NOMO-1 treated with dmso at 0.1 percent for 144 hours (cell line): ENCODE measurements around the gene PRPF8.
"Not testable (repeated sequence)": the region's sequence is repeated elsewhere in the genome, so short reads cannot be mapped to it uniquely, and the experiment has no call there.

Experiments used
- DNase-seq: peaks from one replicate; lab custom pipeline; 2025; ENCODE audit not compliant: unreplicated experiment; lab: John Stamatoyannopoulos, UW

Gene PRPF8

DNA sequence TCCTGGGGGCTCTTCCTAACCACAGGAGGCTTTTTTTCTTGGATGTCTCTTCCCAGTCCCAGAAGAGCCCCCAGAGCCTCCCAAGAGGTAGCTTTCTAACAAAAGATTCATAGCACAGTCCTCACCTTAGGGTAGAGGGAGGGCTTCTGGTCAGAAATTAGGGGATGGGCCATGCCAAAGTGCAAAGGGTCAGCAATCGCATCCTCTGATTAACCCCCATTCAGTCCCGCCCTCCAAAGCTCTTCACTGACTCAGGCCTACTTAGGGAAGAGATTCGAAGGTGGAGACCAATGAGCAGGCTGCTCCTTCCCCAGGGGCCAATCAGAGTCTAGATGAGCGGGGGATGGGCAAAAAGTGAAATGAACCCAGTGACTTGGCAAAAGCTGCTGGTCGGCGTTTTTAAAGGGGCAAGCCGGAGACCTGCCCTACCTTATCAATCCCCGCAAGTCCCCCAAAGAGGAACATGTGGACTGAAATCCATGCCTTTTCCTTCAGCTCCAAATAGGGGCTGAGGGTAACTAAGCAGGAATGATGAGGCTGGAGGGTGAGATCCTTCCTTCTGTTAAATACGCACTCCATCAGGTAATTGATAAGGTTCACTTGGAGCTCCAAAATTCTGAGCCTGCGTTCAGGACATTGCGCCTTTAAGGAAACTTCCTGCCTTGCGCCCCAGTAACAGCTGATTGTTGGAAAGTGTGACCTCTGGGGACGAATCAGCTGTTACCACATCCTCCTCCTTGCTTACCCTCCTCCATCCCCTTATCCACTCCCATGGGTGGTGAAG lies 32.4 kb upstream of the PRPF8 start:
- peak; percentile 97 for DNase-seq

DNA sequence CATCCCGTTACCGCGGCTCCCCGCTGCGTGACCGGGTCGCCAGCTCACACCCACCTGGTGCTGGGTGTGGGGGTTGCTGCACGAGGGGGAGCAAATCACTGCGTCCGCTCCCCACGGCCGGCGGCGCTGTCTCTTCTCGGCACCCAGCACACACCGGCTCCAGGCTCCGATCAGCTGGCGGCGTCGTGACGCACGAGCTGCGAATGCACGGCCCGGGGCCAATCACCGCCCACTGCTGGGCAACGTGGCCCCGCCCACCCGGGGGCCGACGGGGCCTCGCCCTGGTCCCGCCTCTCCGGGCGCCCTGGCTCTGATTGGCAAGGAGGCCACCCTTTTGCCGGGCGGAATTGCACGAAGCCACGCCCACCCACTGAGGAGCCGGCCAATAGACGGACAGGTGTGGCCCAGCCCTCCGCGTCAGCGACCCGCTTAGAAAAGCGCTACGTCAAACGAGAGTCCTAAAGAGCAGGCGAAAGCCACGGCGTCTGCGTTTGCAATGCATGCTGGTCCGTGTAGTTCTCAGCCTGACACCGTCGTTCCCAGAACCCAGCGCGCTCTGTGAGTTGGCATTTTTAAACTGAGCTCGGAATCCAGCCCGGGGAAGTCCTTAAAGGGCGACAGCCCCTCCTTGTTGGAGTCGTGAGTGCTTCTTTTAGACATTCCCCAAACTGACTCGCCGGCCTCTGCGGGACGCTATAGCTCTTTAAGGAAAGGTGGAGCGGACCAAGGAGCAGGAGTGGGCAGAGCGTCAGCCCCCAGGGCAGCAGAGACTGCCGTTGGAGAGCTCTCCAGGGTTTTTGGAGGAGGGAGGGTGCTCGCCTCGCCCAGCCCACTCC lies 31.6 kb upstream of the PRPF8 start:
- DNase-seq, result peak; percentile 99

DNA sequence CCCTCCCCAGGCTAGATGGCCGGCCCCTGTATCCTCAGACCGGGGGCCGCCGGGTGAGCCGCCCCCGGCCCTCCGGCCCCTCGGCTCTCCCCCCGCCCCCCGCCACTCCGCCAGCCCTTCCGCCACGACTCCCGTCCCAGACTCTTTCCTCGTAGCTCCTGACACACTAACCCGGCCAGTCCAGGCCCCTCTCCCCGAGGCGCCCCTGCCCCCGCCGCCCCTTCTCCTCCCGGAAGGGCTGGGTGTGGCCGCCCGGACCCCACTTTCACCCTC lies 31.1 kb upstream of the PRPF8 start:
- no peak for DNase-seq

DNA sequence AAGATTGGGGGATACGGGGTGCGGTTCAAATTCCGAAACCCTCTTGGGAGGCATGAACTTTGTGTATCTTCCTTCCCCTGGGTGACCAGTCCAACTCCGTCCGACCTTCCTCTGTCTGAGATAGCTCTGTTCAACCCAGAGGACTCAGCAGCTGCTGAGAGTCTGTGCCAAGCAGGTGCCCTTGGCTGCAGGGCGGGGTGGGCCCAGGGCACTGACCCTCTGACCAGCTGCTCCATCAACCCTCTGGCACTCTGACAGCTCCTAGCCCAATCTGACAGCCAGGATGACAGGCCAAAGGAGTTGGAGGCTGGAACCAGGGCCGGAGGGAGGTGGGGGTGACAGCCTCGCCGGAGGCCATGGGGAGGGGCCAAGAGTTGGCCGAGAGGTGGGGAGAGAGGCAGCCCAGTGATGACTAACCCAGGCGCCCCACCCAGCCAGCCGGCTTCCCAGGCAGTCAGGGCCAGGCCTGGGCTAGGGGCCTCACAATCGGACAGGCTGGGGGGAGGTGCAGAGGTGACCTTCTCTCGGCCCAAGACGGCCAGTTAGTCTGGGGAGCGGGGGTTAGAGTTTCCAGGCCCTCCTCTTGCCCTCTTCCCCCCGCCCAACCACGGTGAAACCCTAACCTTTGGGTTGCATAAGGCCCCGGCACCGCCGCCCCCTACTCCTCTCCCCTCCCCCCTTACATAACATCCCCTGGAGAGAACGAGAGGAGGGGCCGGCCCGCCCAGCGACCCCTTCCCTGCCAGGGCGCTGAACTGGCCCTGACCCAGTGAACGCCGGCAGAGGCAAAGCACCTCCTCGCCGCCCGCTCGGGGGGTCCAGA lies 30.5 kb upstream of the PRPF8 start:
- DNase-seq, result peak; percentile 15

DNA sequence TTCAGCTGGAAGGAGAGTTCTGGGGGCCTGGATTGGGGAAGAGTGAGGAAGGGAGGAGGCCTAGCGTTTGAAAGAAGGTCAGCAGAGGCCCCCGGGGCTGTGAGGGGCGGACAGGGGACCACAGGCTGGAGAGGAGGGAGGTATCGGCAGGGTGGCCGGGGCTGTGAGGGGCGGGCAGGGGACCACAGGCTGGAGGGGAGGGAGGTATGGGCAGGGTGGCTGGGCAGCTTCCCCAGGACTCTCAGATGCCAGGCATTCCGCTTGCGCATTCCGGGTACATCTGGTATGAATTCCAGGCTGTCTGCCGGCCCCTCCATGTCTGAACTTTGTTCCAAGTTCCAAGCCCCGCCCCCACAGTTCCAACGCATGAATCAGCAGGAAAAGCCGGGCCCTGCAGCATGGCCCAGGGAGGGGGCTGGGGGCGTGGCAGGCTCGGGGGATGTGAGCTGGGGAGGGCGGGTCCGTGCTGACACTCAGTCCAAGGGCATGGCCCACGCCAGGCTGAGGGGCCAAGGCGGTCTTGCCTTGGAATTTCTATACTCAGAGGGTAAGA lies 29.8 kb upstream of the PRPF8 start:
- no peak for DNase-seq

DNA sequence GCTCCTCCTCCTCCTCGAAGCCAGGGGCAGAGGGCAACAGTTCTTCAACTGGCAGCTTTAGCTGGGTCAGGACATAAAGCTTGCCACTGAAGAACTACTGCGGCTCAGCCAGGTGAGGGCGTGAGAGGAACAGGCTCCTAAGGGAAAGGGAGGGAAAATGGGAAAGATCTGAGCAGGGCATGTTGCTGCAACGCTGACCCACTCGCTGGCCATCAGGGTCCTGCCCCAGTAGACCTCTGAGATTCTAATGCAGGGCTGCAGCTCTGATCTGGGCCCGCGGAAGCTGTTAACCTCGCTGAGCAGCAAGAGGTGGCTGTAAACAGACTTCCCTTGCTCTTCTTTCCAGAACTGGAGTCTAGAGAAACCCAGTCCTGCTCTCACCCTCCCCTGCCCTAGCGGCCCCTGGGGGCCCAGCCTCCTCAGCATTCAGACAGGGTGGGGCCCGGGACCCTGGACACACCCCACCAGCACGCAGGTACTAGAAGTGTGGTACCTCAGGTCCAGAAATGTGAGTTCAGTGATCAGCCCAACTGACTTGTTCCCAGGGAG lies 29.3 kb upstream of the PRPF8 start:
- no peak for DNase-seq

DNA sequence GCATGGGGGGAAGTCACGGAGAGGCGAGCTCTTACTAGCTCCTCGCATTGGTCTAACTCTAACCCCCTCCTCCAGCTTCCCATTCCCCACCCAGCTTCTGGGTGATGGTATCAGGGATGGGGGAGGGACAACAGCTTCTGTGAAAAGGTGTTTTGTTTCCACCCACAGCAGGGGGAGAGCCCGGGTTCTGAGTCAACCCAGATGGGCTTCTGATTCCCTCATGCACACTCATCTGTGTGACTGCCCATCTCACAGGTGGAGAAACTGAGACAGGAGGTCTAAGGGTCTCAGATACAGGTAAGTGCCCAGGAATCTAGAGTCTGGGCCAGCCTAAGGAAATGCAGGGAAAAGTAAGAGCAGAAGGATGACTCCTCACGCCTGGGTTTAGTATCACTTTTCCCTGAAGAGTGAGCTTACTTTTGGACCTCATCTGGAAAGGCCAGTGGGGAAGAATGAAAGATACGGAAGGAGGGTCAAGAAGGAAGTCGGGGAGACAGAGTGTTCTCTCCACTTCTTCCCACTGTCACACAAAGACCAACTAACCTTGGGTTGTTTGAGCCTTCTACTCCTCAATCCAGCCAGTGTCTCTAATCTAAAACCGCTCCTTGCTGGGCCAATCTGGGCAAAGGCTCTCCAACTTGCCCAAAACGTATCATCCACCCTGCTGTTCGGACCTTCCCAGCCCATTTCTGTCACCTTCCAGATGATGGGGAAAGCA lies 28.7 kb upstream of the PRPF8 start:
- DNase-seq, result no peak

DNA sequence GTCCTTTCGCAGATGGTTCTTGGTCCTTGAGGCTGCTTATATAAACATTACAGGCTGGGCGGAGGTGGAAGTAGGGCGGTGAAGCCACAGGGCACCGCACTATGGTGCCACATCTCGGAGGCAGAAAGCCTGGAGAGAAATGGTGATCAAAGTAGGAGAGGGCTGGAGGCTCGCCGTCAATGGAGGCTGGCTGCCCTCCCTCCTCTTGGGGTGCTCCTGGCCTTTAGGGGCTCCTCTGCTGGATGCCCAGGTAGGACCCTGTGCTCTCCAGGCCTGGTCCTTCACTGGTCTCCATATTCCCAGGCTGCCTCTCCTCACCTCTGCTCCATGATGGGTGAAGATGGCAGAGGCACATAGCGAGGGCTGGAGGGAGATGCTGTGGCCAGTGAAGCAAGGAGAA lies 27.6 kb upstream of the PRPF8 start:
- DNase-seq, result no peak

DNA sequence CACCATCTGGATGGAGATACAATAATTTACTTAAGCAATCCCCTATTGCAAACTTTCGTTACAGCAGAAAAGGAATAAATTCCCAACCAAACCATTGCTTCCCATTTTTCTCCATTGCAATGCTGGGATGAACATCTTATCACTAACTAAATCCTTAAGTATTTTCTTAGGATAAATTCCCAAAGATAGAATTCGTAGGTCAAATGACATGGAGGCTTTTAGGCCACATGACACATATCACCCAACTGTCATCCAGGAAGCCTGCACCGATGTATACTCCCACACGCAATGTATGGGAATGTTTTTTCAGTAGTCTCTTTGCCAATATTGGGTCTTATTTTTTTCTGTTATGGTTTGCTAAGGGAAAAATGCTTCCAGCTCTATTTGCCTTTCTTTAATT lies 27.1 kb upstream of the PRPF8 start:
- DNase-seq, result no peak

DNA sequence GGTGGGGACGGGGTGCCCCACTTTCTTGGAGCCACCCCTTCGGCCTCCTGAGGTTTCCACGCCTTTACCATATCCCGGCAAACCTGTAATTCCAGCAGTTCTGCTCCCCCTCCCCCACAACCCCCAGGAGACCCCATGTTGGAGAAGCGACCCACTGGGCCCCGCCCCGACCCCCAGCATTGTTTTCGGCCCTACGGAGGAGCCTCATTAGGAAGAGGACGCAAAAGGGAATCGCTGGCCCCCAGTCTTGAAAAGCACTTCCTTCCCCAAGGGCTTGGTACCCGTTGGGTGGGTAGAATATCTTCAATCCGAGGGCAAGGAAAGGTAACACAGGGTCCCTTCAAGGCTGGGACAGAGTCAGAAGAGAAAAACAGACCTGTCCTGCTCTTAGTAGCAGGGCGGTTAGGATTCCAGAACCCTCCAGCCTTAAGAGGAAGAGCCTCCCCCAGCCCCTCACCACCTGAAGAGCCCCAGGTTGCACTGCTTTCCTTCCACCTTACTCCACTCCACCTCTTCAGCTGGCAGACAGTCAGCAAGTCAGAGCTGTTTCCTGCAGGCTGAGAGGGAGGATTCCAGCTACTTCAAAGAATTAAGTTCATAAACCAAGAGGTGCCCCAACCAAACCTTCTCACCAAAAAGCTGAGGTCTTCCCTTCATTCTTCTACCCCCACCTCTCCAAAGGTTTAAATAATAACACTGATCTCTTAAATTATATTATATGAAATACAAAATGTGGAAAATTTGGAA lies 26.3 kb upstream of the PRPF8 start:
- DNase-seq, result no peak

DNA sequence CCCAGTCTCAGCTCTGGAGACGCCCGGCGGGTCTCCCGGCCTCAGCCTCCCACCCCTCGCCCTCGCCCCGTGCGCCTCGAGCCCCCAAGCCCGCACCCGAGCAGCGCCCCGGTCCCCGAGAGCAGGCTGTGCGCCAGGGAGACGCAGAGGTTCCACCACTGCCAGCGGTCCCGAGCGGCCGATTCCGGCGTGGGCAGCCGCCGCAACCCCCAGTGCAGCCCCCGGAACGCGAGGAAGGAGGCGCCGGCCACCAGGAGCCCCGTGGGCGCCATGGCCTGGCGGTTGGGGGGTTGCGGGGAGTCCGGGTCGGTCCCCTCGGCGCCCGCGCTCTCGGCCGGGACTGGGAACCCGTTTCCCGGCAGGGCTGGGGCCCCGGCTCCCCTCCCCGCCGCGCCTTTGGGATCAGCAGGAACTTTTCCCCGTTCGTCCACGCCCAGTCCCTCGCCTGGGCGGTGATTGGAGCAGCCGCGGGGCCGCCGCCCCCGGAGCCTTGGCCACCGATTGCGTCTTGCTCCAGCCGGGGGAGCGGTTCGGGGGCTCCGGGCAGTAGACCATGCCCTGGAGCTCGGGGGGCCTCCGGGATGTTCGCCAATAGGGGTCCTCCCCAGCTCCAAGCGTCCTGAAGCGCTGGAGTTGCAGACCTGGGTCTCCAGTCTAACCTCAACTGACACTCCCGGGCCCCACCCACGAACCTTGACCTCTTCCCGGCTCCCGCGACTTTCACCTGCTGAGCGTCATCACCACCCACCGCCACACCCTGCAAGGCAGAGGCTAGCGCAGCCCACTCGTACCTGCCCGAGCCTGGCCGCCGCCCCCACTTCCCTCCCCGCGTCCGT lies 25.5 kb upstream of the PRPF8 start, which contains the start of gene TLCD2:
TSS of gene TLCD2 (minus strand) at position 407 of the 836 bp plus-strand sequence. CDS start at position 272, 135 bp downstream.
- DNase-seq, result no peak

DNA sequence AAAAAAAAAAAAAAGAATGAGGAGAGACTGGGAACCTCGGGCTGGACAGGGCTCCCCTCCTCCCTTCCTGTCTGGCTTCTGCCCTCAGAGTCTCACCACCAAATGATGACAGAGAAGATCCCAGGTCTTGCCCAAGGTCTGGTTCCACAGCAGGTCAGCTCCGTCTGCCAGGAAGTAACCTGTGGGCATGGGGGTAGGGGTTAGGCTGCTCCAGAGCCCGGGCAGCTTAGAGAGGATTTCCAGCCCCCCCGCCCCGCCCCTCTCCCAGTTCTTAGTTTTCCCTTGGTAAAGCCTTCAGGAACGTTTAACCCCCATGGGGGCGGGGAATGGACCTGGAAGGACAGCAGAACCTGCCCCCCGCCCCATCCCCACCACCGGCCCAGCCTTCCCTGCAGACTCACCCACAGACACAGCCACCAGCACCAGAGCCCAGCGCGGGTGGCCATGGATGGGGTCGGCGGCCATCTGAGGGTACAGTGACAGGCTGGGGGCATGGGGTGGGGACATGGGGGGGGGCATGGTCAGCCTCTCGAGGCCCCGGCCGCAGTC lies 24.8 kb upstream of the PRPF8 start:
- DNase-seq, result no peak

DNA sequence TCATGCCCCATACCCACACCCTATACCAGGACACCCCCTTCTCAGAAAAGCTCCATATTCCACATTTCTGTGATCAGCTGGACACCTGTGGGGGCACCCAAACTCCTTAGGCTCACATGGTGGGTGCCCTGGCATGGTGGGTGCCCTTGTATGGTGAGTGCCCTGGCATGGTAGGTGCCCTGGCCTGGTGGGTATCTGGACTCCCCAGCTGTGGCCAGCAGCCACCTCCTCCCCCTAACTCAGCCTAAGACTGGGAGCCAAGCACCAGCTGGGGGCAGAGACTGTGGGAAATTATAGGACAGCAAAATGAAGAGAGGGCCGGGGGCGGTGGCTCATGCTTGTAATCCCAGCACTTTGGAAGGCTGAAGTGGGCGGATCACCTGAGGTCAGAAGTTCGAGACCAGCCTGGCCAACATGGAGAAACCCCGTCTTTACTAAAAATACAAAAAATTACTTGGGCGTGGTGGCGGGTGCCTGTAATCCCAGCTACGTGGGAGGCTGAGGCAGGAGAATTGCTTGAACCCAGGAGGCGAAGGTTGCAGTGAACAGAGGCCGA lies 24.2 kb upstream of the PRPF8 start:
- DNase-seq, result not testable (repeated sequence)

DNA sequence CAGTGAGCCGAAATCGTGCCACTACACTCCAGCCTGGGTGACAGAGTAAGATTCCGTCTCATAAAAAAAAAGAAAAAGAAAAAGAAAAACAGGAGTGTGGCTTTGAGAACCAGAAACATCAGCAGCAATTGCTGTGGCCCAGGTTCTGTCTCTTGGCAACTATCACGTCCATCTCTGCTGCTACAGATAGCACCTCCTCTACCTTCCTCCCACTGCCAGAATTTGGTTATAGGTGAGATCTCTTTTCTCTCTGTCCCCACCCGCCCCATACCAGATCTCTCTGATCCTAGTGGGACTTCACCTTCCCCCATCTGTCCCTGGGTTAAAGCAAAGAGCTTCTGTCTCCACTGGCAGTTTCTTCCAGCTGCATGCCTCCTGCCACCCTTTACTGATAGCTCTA lies 22.4 kb upstream of the PRPF8 start:
- no peak for DNase-seq

DNA sequence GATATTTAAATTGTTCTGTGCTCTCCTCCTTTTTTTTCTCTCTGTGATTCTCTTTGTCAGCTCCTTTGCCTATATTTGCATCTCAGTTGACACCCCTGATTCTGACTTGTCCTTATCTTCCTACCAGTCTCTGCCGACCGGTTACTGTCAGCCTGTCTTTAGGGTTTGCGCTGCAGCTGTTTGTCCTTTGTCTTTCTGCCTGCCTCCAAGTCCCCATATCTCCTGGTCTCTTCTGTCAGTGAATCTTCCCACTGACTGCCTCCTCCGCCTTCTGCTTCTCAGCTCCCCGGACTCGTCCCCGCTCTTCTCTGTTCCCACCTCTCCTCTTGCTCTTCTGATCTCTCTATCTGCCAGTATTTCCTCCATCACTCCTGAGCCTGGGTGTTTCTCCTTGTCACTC lies 20.3 kb upstream of the PRPF8 start:
- no peak for DNase-seq

DNA sequence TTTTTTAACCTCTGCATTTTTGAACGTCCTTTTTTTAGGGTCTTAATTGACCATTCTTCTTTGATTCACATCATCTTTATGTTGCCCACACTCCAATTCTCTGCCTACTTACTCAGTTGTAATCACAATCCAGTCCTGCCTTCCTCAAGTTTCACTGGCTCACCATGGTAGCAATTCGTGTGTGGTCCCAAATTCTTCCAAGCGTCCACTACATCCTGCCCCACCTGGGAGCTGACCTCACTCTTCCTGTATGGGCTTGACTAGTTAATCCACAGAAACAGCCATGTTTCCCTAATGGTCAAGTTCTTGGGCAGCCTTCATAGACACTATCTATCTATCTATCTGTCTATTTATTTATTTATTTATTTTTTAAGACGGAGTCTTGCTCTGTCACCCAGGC lies 18.4 kb upstream of the PRPF8 start:
- DNase-seq, result no peak

DNA sequence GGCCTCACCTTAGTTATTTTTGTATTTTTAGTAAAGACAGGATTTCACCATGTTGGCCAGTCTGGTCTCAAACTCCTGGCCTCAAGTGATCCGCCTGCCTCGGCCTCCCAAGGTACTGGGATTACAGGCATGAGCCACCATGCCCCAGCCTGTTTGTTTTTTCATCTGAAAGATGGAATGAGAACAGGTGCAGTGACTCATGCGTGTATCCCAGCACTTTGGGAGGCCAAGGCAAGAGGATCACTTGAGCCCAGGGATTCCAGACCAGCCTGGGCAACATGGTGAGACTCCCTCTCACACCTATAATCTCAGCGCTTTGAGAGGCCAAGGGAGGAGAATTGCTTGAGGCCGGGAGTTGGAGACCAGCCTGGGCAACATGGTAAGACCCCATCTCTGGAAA lies 15.2 kb upstream of the PRPF8 start:
- not testable (repeated sequence) for DNase-seq

DNA sequence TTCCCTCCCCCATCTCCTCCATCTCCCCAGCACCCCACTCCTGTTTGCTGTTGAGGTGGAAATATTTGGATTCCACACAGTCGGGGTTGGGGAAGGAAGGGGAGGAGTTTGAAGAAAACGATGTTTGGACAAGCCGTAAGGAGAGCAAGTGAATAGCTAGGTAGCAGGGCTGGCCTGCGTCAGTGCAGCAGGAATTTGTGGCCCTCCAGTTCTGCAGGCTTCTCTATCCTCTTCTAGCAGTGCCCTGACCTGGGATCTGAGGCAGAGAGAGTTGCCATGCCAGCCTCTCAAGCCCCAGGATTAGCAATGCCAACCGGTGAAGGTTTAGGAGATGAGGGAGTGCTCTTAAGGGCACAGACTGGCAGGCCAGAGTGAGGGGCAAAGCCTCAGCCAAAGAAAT lies 13.0 kb upstream of the PRPF8 start:
- no peak for DNase-seq
